NCI-H2081 treated with DMSO at 0.1 percent for 48 hours (cell line): Measurements from ENCODE around the gene GNB1.

Experiments
- DNase-seq: peaks from one replicate; lab custom pipeline; 2025; lab: John Stamatoyannopoulos, UW

GNB1 gene

DNA sequence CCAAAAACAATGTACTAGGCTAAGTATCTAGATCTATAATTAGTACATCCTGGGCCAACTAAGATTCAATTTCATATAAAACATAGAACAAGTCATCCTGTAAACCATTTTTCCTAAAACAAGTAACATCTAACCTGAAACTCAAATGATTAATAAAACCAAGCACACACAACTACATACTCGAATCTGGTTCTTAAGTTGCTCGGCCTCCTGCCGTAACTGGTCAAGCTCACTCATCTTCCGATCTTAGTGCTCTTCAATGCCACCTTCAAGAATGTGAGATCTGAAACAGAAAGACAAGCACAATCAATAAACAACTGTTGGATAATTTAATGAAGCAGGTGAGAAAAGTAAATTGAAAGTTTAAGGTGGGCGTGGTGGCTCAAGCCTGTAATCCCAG is 65.7 kb downstream of the GNB1 start:
- DNase-seq, result no peak

DNA sequence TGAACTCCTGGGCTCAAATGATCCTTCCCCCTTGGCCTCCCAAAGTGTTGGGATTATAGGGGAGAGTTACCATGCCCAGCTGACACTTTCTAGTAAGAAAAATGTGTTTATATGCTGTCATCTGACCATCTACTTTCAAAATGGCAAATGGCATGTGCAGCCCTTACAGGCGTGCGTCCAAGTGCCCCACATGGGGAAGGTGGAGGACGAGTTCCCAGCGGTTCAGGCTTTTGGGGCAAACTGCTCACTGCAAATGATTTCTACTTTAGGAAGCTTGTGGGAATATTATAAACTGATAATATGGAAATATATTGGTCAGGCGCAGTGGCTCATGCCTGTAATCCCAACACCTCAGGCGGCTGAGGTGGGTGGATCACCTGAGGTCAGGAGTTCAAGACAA is 71.1 kb downstream of the GNB1 start:
- no peak for DNase-seq

DNA sequence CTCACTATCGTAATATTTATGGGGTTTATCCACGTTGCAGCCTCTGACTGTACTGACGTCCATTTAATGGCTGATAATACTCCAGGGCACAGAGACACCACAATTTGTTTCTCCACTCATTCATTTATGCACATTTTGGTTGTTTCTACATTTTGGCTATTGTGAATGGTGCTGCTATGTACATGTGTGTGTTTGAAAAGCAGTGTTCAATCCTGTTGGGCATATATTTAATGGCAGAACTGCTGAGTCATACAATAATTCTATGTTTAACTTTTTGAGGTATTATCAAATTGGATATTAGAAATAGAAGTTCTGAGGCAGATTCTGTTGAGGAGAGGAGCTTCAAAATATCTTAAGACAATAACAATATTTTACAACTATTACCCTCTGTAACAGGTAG is 73.7 kb downstream of the GNB1 start:
- no peak for DNase-seq

DNA sequence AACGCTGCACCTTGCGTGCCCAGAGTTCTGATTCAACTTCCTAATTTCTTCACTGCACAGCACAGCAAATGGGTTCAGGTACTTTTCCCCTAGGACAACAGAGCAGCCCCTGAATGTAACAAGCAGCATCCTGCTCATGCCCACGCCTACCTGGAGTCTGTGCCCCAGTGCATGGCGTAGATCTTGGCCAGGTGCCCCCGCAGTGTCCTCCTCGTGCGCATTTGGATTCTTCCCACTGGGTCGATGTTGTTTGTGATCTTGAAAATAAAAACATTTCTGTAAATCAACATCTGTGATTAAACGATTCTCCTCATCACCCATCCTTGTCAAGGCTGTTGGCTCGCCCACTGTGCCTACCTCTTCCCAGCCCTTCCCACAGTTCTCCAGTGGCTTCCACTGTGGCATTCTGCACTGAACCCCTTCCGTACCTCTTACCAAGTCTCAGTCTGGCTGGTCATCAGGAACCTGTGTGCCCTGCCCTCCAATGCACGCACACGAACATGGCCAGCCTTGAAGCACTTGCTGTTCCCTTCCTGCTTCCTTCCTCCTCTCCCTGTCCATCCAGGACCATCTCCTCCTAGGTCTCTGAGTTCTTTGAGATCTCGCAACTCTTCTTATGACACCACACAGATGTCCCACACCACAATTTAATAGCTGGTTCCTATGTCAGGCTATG is 75.1 kb downstream of the GNB1 start:
- no peak for DNase-seq

DNA sequence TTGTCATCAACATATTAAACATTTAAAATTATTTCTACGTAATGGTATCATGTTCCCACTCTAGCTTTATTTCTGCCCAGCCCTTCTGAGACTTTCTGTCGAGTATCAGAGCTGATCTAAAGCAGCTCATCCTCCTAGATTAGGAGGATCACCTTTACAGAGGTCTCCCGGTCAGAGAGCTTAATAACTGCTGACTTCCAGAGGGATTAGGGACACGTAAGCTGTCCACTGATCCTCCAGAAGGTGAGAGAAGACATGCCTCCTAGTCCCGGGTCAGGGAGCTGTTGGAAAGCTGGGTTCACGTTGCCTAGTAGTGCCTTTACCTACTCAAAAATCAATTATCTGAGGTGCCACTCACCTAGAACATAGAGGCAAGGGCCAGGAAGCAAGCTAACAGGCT is 81.4 kb downstream of the GNB1 start:
- no peak for DNase-seq

DNA sequence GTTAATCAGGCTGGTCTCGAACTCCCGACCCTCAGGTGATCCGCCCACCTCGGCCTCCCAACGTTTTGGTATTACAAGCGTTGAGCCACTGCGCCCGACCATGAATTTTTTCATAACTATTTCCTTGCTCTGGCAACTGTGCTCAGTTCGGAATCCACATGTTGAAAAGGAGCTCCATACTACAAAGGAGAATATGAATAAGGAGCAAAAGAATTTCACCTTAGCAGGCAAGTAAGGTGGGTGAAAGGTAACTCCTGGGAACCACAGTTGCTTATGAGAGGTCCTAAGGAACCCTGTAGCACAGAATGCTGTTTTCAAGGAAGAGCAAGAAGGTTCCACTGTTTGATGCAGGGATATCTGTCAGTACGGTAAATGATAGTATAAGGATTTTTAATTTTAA is 82.7 kb downstream of the GNB1 start:
- no peak for DNase-seq

DNA sequence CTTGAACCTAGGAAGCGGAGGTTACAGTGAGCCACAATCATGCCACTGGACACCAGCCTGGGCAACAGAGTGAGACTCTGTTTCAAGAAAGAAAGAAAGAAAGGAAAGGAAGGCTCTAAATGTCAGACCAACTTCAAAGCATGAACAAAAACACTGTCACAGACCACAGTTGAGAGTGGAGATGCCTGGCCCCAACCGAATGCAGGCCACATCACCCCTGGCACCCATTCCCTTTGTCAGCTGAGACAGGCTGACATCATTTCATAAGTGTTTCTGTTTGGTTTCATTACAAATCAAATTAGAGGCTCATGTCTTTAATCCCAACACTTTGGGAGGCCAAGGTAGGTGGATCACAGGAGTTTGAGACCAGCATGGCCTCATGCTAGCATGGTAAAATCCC is 84.0 kb downstream of the GNB1 start:
- no peak for DNase-seq

DNA sequence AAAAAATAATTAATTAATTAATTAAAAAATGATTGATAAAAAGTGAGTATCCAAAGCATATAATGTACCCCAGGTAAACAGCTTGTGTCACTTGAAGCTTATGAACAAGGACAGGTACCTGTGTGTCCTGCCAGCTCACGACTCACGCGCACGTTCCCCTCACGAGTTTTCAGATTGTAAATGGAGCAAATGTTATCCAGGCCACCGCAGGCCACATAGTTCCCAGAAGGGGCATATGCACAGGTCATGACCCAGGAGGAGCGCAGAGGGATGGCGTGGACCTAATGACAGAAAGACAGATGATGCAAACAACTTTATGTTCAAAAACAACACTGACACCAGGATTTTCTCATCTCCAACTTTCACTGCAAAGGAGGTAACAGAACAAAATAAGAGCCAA is 86.6 kb downstream of the GNB1 start:
- DNase-seq, result no peak

DNA sequence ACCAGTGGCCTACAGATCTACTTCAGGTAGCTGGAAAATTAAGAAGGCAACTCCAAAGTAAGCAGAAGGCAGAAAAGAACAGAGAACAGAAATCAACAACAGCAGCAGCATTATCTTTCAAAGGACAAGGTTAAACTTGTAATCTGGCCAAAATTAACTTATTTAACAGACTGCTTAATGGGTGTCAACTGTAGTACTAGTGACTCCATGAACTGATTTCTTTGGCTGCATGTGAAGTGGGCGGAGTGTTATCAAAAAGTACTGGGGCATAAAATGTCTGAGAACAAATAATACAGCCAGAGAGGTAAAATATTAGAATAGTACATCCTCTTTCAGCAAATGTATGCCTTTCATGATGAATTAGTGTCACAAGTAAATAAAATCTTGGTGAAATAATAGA is 88.0 kb downstream of the GNB1 start:
- peak; percentile 19 for DNase-seq

DNA sequence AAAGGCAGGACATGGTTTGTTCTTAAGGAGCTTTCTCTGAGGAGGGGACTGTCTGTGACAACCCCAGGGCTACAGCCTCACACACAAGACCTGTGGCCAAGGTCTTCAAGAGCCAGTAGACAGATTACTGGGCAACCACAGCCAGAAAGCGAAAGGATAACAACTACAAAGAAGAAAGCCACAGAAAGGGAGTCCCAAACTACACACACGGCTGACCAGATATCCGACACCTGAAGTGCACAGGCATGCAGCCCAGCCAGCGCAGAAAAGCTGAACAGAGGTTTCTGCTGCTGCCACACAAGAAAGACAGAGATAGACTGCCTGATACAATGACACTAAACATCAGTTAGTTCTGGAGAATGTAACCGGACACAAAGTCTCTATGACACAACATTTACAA is 91.2 kb downstream of the GNB1 start:
- DNase-seq, result no peak

DNA sequence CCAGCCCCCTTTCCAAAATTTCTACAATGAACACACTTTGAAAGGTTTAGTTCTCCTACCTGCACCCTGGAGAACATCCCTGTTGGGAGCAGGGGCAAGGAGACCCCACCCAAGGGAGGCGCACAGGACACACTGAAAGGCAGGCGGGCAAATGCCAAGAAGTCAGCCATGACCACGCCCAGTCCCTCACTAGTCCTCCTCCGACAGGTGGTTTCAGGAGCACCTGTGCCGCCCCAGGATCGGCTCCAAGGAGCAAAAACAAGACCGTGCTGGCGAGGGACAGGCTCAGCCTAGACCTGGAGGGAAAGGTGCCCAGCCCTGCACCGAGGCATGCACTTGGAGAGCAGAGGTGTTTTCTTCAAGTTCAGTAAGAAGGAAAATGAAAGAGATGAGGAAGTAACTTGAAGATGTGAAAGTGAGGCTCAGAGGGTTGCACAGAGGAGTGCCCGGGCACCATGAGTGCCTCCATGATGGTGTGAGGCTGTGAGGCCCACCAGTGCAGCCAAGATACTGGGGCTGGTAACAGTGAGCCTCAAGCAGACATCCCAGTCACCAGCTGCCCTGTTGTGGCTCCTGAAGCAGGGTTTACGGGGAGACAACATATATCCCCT is 93.1 kb downstream of the GNB1 start:
- DNase-seq, result no peak

DNA sequence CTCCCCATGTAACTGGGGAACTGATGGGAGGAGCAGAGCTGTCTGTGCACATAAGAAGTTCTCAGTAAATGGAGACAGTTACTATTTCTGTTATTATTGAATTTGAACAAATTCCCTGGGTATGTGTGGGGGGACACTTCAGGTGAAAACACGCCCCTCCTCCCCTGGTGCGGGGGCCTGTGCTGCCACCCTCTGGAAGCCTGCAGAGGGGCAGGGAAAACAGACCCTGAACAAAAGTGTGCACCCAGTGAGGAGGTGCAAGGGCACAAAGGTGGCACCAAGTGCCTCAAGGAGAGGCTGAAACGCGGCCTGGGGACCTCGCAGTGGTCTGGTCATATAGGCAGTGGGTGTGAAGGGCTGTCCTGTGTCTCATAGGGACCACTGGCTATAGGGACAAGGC is 94.4 kb downstream of the GNB1 start:
- no peak for DNase-seq

DNA sequence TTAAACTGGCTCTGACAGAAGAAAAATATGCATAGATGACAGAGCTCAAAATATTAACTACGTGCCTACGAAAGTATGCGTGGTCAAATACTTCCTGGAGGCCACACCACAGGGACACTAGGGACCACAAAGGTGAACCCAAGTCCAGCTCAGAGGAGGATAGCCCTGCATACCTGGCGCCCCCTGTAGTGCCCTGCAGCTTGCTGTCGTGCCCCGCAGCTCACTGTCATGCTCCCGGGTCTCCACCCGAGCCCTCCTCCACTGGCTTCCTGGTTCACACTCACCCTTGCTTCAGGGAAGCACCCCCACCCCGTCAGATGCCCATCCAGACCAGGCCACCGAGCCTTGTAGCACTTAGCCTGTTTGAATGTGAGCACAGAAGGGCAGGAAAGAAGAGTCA is 95.9 kb downstream of the GNB1 start:
- no peak for DNase-seq

DNA sequence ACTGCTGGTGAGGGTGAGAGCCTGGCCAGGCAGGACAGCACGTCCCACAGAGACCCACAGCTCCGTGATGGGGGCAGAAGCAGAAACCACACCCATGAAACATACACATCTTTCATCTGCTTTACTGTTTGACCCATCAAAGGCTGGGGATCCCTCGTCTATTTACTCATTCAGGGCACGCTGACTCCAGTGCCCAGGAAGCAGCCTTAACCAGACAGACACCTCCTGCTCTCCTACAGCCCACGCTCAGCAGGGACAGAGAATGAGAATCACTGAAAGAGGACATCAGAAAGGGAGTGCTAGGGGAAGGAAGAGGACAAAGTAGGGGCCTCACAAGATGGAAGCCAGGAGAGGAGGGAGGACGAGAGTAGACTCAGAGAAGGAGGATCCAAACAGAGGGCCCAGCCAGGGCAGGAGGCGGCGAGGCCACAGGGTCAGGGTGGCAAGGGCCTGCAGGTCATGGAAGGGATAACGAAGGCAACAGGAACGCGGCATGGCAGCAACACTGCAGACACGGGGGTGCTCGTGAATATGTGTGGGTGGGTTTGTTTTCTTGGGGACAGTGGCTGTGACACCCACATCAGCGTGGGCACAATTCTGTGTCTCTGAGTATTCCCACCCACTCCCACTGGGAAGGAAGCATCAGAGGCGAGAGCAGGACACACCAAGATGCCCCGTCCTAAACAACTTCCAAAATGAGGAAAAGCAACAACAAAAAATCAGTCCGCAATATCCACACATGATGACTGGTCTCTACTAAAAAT is 97.2 kb downstream of the GNB1 start:
- DNase-seq, result no peak

DNA sequence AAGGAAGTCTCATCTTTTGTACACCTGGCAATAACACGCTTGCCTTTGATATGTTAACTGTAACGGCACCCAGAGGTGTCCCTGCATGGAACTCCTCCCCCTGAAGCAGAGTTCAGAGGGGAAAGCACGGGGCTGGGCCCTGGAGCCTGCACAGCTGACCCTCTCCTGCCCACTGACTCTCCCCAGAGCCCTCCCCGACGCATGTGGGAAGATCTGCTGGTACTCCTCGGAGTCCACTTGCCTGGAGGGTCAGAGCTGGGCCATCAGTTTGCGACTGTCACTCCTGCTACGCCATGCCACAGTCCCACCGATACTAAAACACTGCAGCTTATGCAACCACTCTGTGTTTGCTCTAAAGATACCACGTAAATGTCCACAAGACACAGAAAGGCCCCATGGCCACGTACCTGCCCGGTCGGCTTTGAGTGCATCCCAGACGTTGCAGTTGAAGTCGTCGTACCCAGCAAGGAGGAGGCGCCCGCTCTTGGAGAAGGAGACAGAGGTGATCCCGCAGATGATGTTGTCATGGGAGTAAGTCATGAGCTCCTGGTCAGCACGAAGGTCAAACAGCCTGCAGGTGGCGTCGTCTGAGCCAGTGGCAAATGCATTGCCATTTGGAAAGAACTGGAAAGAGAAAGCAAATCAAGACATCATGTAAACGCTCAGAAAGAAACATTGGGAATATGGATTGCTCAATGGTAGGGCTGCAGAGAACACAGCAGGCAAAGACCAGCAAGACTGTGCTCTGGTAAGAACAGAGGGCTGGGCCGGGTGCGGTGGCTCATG is 102.0 kb downstream of the GNB1 start:
- no peak for DNase-seq

DNA sequence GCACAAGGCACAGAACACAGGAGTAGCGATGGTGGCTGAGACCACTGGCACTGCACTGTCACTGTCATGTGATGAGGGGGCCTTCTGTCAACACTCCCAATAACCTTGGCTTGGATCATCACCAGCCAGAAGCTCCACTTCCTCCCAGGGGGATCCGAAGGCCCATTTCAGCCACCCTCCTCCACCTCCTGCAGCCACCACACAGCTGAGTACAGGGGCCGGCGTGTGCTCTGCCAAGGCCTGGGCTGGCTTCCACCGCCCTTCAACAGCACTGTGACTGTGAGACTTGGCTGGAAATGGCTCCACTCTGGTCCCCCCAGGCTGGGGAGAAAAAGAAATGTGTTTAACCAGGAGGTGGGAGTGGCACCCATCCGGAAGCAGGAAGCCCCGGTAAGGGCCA is 102.8 kb downstream of the GNB1 start:
- DNase-seq, result no peak

DNA sequence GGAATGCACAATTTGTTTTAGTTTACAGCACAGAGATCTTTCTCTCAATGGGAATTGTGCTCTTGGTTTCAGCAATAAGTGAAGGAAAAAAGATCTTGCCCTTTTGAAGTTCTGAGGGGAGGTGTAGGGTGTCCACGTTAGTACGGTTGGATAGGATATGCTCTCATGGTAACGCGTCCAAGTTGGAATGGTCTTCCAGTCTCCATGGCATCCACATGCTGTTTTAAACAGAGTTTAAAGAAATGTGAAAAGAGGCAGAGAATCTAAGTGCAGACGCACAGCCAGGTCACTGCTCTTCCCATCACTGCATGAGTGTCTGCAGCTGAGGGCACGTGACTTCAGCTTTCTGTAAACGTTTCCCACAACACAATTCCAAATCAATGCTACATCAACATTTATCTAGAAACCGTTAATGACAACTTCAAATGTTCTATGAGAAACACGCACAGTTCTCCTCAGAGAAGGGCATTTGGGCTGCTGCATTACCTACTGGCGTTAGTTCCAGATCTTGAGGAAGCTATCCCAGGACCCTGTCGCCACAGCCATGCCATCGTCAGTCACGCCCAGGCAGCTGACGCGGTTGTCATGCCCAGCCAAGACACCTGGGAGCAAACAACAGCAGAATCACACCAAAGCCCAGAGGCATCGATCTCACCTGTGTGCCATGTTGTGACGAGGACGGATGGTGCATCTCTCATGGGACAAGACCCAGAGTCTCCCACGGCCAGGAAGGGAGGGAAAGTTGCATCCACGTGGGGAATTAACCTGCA is 103.9 kb downstream of the GNB1 start:
- no peak for DNase-seq

DNA sequence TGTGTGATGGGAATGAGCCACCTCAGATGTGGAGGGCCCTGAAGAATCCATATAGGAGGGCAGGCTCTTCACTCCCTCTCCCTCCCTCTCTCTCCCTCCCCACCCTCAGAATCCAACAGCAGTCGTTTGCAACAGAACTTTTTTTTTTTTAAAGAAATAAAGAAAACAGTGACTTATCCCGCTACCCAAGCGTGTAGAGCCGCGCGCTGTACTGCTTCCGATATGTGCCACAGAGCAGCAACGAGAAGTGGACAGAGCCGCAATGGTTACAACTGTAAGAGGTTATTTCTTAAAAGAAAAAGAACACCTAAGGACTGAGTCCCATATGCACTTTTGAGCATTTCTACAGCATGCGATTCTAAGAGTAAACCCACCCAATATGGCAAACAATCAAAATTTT is 105.2 kb downstream of the GNB1 start:
- DNase-seq, result no peak

DNA sequence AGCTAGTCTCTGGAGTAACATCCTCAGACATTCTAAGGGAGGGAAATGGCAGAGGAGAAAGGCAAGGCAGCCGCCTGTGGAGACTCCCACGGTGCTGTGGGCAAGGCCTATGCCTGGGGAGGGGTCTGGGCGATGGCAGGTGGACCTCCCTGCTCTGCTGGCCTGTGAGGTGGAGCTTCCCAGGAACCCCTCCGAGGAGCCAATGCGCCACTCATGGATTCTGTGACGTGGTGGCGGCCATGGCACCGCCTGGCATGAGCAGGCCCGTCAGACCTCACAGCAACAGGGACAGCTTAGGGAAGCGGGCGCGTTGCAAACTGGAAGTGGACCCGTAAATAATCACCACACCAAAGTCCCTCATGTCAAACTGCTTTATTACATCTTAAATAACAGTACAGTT is 106.0 kb downstream of the GNB1 start:
- DNase-seq, result no peak

DNA sequence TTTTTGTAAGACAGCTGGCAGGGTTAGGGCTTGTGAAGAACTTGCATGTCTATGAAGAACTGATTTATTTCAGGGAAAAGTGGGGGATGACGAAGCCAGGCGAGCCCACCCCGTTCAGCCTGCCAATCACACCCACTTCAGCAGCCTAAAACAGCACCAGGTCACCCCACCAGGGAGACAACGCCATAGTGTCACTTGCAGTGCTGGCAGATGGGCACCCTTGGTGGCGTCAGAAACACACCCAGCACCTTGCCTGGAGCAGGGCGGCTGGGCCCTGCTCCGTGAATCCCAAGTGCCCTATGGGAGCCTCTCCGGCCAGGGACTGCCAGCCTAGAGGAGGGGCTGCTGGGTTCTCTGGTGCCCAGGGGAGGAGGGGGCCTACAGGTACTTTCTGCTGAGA is 107.6 kb downstream of the GNB1 start:
- DNase-seq, result no peak

DNA sequence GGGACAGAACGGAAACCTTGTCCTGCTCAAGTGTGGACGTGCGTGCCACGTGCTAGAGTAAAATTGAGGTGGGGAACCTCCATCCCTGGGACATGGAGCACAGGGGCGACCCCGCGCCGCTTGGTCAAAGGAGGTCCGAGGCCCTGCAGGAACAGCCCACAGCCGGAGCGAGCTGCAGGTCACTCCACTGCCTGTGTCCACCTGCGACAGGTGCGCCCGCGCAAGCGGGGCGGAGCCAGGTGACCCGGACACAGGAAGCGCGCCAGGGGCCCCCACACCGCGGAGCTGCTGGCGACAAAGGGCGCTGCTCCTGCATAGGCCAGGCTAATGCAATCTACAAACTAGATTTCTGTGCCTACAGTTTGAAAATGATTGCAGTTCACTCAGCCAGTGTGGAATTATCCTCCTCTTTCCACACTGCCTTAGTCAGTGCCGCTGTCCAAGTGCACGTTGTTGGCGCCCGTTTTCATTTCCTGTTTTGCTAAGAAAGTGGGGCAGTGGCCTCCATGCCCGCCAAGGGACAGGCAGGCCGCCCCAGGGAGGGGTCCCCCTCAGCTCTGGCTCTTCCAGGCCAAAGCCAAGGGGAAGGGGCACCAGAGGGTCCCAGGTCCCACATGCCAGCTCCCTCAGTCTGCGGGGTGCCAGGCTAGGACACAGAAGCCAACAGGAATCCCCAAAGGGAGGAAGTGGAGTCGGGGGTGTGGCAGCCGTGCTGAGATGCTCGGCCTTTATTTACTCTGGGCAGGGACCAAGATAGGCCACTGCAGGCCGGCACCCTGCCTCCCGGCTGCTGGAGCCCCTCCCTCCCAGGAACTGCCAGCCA is 108.3 kb downstream of the GNB1 start:
- no peak for DNase-seq
